Stimulated activated naive CD8-positive, alpha-beta T cell treated with anti-CD3 and anti-CD28 coated beads, Interleukin-15, amount 100 ng/mL, for 72 hours (primary cell): ENCODE measurements around the gene DENND4B.
A peak's percentile ranks its signal among the peaks of the same experiment; 100 is the strongest.
"Not testable (repeated sequence)": the region's sequence is repeated elsewhere in the genome, so short reads cannot be mapped to it uniquely, and the experiment has no call there.

Experiments used
- ATAC-seq: fragments of 150-1000 bp; cut with Tn5 transposase; 2 replicates; pipeline ENCODE4 v1.10.0; 2021; ENCODE audit warnings: mild to moderate bottlenecking, moderate library complexity
- DNase-seq, 2 donors: peaks; one replicate each; pipeline ENCODE4 v3.0.0; 2021 to 2022
- H3K27ac Mint-ChIP-seq, 2 donors: one replicate each; pipeline ENCODE4 v1.8.0; 2022; ENCODE audit warnings: mild to moderate bottlenecking in 2 of 2, mixed read lengths in 2 of 2, moderate library complexity in 2 of 2
- H3K27me3 Mint-ChIP-seq: one replicate; pipeline ENCODE4 v1.8.0; 2022; ENCODE audit warnings: mixed read lengths
- H3K4me1 Mint-ChIP-seq: one replicate; pipeline ENCODE4 v1.8.0; 2022; ENCODE audit warnings: mild to moderate bottlenecking, mixed read lengths
- H3K4me3 Mint-ChIP-seq, 2 donors: one replicate each; pipeline ENCODE4 v1.8.0; 2022; ENCODE audit warnings: mild to moderate bottlenecking in 2 of 2, mixed read lengths in 2 of 2, moderate library complexity in 1 of 2
- H3K9me3 Mint-ChIP-seq, 2 donors: one replicate each; pipeline ENCODE4 v1.8.0; 2022; ENCODE audit warnings: mixed read lengths in 2 of 2

DENND4B gene

GRCh38 chr1:153929426-153929825 lies 17.1 kb downstream of the DENND4B start:
- Mint-ChIP-seq H3K27me3 (no peaks in the 10 kb centered on the region), H3K27ac (no peak overlapping the region), H3K9me3 (no peaks in the 10 kb centered on the region), H3K4me1 (peaks cover 20% of the 10 kb centered on the region), H3K4me3 (no peak overlapping the region)
- no peak for ATAC-seq
- no peak for DNase-seq

DNA sequence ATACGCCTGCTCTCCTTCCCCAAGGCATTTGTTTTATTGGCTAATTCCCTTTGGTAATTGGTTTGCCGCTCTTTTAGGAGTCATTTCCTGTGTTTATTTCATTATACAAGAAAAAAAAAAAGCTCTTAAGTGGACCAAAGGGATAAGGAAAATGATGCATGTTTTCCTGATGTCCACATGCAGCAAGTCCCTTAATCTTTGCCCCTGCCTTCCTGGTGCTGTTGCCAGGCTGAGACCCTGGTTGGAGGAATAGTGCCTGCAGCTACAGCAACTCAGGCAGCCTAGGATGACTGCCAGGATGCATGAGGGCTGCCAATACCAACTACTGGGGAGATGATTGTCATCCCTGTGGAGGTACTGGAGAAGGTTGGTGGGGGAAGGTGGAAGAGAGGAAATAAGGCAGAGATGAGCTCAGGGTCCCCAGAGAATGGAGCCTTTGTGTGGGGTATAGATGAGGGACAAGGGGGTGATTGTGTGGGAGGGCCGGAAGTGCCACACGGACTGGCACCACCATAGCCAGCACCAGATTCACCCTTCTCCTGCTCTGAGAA lies 17.7 kb downstream of the DENND4B start:
- peaks cover 25% of the 10 kb centered on the region for H3K4me1 Mint-ChIP-seq
- no peaks in the 10 kb centered on the region for H3K27me3 Mint-ChIP-seq
- no peaks in the 10 kb centered on the region for H3K9me3 Mint-ChIP-seq
- H3K4me3 Mint-ChIP-seq, result peak overlapping the region in 1 of 2 donors; percentile 6
- peak overlapping the region; percentile 26 to 80 for H3K27ac Mint-ChIP-seq
- no peak for ATAC-seq
- no peak for DNase-seq

- Mint-ChIP-seq H3K4me1 (peaks cover 25% of the 10 kb centered on the region), H3K27me3 (no peaks in the 10 kb centered on the region), H3K4me3 (peak overlapping the region in 1 of 2 donors; percentile 36)
These were observed 18.3 kb downstream of the DENND4B start for GRCh38 chr1:153928245-153928644.

GRCh38 chr1:153926405-153926804 lies 20.1 kb downstream of the DENND4B start:
- no peak overlapping the region for H3K4me3 Mint-ChIP-seq
- DNase-seq, result no peak
- H3K4me1 Mint-ChIP-seq, result peaks cover 28% of the 10 kb centered on the region
- no peaks in the 10 kb centered on the region for H3K27me3 Mint-ChIP-seq
- no peaks in the 10 kb centered on the region for H3K9me3 Mint-ChIP-seq
- ATAC-seq, result no peak
- H3K27ac Mint-ChIP-seq, result no peak overlapping the region

More at GRCh38 chr1:153928245-153928644, 18.3 kb downstream of the DENND4B start:
- peak; percentile 44 for ATAC-seq
- no peak for DNase-seq
- Mint-ChIP-seq H3K9me3 (no peaks in the 10 kb centered on the region), H3K27ac (peak overlapping the region; percentile 7 to 80)

DNA sequence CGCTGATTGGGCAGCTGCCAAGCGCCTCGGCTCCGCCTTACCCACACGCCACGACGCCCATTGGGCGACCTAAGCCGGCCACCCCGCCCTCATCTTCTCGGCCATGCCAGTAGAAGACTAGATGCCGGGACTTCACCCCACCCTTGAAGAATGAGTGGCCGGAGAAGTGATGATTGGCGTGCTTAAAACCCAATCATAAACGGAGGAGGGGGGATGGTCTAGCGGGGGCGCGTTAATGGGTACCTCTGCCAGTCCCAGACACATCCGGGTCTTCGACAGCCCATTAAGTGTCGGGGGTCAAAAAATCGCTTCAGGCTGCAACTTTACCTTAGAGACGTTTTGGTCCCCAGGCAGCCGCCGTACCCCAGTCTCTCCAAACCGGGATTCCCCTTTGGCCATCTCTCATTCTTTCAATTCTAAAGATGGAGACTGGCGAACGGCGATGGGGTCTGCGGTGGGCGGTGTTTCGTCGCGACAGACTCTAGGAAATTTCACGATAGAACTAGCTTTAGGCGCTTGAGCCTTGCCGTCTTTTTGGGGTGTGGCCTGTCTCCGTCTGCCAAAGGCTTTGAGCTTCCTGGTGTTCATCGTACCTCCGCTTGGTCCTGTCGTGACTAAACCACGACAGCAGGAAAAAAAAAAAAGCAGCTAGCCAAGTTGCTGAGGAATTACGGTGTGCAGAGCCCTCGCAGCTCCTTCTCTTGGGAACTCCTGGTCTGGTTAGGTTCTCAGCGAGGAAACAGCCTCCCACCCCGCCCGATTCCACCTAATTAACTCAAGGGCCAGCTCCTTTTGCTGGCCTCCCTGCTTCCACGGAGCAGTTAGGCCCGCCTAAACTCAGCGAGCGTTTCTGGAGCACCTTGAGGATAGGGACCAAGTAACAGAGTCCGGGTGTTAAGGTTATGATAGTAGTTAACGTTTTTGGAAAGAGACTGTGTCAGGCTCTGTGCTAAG lies 23.3 kb downstream of the DENND4B start, which contains the start of gene GATAD2B:
GATAD2B (minus strand) TSS at position 1 of the 954 bp plus-strand sequence. CDS start 94,625 bp downstream, outside the sequence.
- Mint-ChIP-seq H3K27me3 (no peaks in the 10 kb centered on the region), H3K27ac (peak within 1 kb of the TSS; percentile 97 to 99), H3K4me3 (peak within 1 kb of the TSS; percentile 75 to 89), H3K4me1 (peaks cover 46% of the 10 kb centered on the region), H3K9me3 (no peaks in the 10 kb centered on the region)
- ATAC-seq (peak; percentile 94), DNase-seq (peak; percentile 99 to 100)

- peak; percentile 61 for ATAC-seq
- Mint-ChIP-seq H3K4me3 (peak overlapping the region; percentile 75 to 89), H3K9me3 (no peaks in the 10 kb centered on the region), H3K27ac (peak overlapping the region; percentile 97 to 99), H3K27me3 (no peaks in the 10 kb centered on the region), H3K4me1 (peaks cover 50% of the 10 kb centered on the region)
- peak in 1 of 2 donors; percentile 89 for DNase-seq
These were observed 24.2 kb downstream of the DENND4B start for GRCh38 chr1:153922076-153922971.

- ATAC-seq (no peak), DNase-seq (no peak)
- H3K9me3 Mint-ChIP-seq, result no peaks in the 10 kb centered on the region
- H3K4me3 Mint-ChIP-seq, result peak overlapping the region; percentile 75 to 89
- H3K27ac Mint-ChIP-seq, result peak overlapping the region; percentile 96 to 97
- H3K27me3 Mint-ChIP-seq, result no peaks in the 10 kb centered on the region
- H3K4me1 Mint-ChIP-seq, result peaks cover 51% of the 10 kb centered on the region
These were observed 24.8 kb downstream of the DENND4B start for GRCh38 chr1:153921803-153922075.

GRCh38 chr1:153921080-153921802 lies 25.3 kb downstream of the DENND4B start:
- H3K4me3 Mint-ChIP-seq, result peak overlapping the region; percentile 75 to 89
- ATAC-seq (no peak), DNase-seq (no peak)
- no peaks in the 10 kb centered on the region for H3K9me3 Mint-ChIP-seq
- H3K27me3 Mint-ChIP-seq, result no peaks in the 10 kb centered on the region
- H3K4me1 Mint-ChIP-seq, result peaks cover 55% of the 10 kb centered on the region
- H3K27ac Mint-ChIP-seq, result peak overlapping the region; percentile 1 to 97

DNA sequence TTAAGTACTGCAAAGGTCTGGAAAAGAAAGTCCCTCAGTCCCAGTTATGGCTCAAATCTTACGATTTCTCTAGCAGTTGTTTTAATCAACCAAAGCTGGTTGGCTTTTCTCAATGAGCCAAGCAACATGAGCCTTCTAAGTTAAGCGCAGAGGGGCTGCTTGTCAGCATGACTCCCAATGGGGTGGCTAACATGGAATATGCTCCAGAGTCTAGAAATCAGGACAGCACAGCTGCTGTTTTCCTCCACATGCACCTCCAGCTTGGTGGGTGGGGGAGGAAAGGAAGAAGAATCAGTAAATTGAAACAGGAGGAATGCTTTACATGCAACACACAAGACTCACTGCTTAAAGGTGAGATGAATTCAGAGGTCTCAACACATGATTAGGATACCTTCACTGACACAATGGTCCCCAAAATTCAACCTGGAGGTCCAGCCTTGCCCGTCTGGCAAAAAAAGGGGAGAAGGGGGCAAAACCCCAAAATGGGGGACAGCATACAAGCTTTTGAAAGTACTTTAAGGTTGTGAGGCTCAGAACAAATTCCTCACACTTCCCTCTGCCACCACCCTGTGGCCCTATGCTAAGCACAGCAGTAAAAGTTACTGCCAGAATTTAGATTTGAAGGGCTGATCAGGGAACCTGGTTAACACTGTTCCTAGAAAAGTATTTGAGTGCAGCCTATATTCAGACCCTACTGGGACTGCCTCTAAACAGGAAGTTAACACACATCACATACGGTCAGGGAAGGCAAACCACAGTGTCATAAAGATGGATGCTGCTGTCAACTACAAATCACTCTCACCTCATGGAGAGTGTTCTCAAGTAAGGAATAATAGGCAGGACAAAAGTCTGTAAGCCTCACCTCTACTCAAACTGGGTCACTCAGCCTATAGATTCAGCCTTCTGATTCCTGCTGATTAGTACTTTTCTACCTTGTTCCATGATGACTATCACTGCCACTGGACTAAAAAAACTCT lies 26.4 kb downstream of the DENND4B start:
- no peaks in the 10 kb centered on the region for H3K27me3 Mint-ChIP-seq
- H3K4me3 Mint-ChIP-seq, result peak overlapping the region; percentile 75 to 89
- no peaks in the 10 kb centered on the region for H3K9me3 Mint-ChIP-seq
- H3K4me1 Mint-ChIP-seq, result peaks cover 64% of the 10 kb centered on the region
- no peak for DNase-seq
- ATAC-seq, result no peak
- peak overlapping the region in 1 of 2 donors; percentile 95 for H3K27ac Mint-ChIP-seq

GRCh38 chr1:153916297-153916696 lies 30.2 kb downstream of the DENND4B start:
- Mint-ChIP-seq H3K9me3 (no peaks in the 10 kb centered on the region), H3K4me1 (peaks cover 72% of the 10 kb centered on the region), H3K4me3 (no peak overlapping the region), H3K27ac (peak overlapping the region in 1 of 2 donors; percentile 41), H3K27me3 (no peaks in the 10 kb centered on the region)
- DNase-seq, result no peak
- ATAC-seq, result no peak

GRCh38 chr1:153912349-153912748 lies 34.2 kb downstream of the DENND4B start:
- peaks cover 42% of the 10 kb centered on the region for H3K4me1 Mint-ChIP-seq
- ATAC-seq, result no peak
- DNase-seq, result no peak
- peak overlapping the region in 1 of 2 donors; percentile 6 for H3K27ac Mint-ChIP-seq
- H3K4me3 Mint-ChIP-seq, result no peak overlapping the region
- no peaks in the 10 kb centered on the region for H3K9me3 Mint-ChIP-seq
- H3K27me3 Mint-ChIP-seq, result no peaks in the 10 kb centered on the region

- not testable (repeated sequence) for H3K4me3 Mint-ChIP-seq, H3K27ac Mint-ChIP-seq, H3K9me3 Mint-ChIP-seq, H3K27me3 Mint-ChIP-seq, ATAC-seq, DNase-seq
- H3K4me1 Mint-ChIP-seq, result peaks cover 48% of the 10 kb centered on the region
These were observed 36.0 kb downstream of the DENND4B start for GRCh38 chr1:153910560-153910959.

DNA sequence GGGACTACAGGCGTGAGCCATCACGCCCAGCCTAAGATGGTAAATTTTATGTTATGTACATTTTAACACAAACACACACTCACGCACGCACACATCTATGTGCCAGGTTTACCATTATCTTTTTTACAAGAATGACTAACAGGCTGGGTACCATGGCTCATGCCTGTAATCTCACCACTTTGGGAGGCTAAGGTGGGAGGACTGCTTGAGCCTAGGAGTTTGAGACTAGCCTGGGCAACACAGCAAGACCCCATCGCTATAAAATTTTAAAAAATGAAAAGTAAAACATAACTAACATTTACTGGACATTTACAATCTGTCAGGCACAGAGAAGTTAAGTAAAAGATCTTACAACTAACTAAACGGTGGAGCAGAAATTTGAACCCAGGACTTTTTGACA lies 38.4 kb downstream of the DENND4B start:
- no peaks in the 10 kb centered on the region for H3K9me3 Mint-ChIP-seq
- no peak overlapping the region for H3K27ac Mint-ChIP-seq
- DNase-seq (no peak), ATAC-seq (no peak)
- peaks cover 57% of the 10 kb centered on the region for H3K4me1 Mint-ChIP-seq
- no peaks in the 10 kb centered on the region for H3K27me3 Mint-ChIP-seq
- no peak overlapping the region for H3K4me3 Mint-ChIP-seq

DNA sequence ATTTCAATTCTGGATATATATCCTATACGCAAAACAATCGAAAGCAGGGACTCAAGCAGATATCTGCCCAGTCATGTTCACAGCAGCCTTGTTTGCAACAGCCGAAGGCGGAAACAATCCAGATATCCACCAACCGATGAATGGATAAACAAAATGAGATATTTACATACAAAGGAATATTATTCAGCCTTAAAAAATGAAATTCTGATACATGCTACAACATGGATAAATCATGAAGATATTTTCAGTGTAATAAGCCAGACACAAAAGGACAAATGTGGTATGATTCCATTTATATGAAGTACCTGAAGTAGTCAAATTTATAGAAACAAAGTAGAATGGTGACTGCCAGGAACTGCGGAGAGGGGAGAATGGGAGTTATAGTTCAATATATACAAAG lies 39.4 kb downstream of the DENND4B start:
- ATAC-seq (no peak), DNase-seq (no peak)
- H3K4me3 Mint-ChIP-seq, result no peak overlapping the region
- no peaks in the 10 kb centered on the region for H3K9me3 Mint-ChIP-seq
- H3K27me3 Mint-ChIP-seq, result no peaks in the 10 kb centered on the region
- peaks cover 56% of the 10 kb centered on the region for H3K4me1 Mint-ChIP-seq
- H3K27ac Mint-ChIP-seq, result peak overlapping the region in 1 of 2 donors; percentile 54
